SU-DHL-6 (cell line): ENCODE data around the gene ASB13.

Source experiments
- H2AFZ ChIP-seq: fragments of 200-600 bp; sonication (generic); 2 replicates; pipeline ENCODE4 v1.6.1; 2014; ENCODE audit warnings: low read depth, mild to moderate bottlenecking, moderate library complexity, mixed read lengths, antibody characterized with exemption, low read length; ENCODE audit not compliant: severe bottlenecking
- H3F3A ChIP-seq: fragments of 200-600 bp; shearing (Covaris generic); 2 replicates; pipeline ENCODE4 v1.6.0; 2016; ENCODE audit warnings: antibody characterized with exemption, mild to moderate bottlenecking; ENCODE audit not compliant: insufficient read depth
- H3K27ac ChIP-seq: fragments of 200-600 bp; sonication (generic); 2 replicates; pipeline ENCODE4 v1.5.1; 2016; ENCODE audit warnings: low read depth, mild to moderate bottlenecking, low read length, moderate library complexity, mixed read lengths
- H3K27me3 ChIP-seq: fragments of 200-600 bp; sonication (generic), shearing (Covaris generic); 2 replicates; pipeline ENCODE4 v1.6.0; 2014; ENCODE audit warnings: mild to moderate bottlenecking, low read length
- H3K36me3 ChIP-seq: fragments of 200-600 bp; sonication (generic); 2 replicates; pipeline ENCODE4 v1.6.1; 2014; ENCODE audit warnings: mild to moderate bottlenecking, low read length, mixed read lengths
- H3K4me2 ChIP-seq: fragments of 300-600, 200-600 bp; shearing (Covaris generic), sonication (generic); 2 replicates; pipeline ENCODE4 v1.6.0; 2014; ENCODE audit warnings: low read length, low read depth, mild to moderate bottlenecking; ENCODE audit not compliant: poor library complexity, severe bottlenecking
- H3K4me3 ChIP-seq: fragments of 200-600 bp; sonication (generic); 2 replicates; pipeline ENCODE4 v1.5.1; 2014; ENCODE audit warnings: antibody characterized with exemption, low read length, mild to moderate bottlenecking, mixed read lengths; ENCODE audit not compliant: insufficient read depth, poor library complexity, severe bottlenecking
- H3K79me2 ChIP-seq: fragments of 200-600 bp; sonication (generic); 2 replicates; pipeline ENCODE4 v1.6.1; 2014; ENCODE audit warnings: mild to moderate bottlenecking, low read length, moderate library complexity; ENCODE audit not compliant: insufficient read depth
- H3K9ac ChIP-seq: fragments of 200-600 bp; sonication (generic); 2 replicates; pipeline ENCODE4 v1.7.0; 2014; ENCODE audit warnings: mild to moderate bottlenecking, low read length
- H3K9me2 ChIP-seq: fragments of 200-600 bp; sonication (generic); replicated peaks from 2 replicates; pipeline ENCODE4 v1.6.1; 2014; ENCODE audit warnings: low read length; ENCODE audit not compliant: insufficient read depth
- H3K9me3 ChIP-seq: fragments of 200-600 bp; sonication (generic); 2 replicates; pipeline ENCODE4 v1.6.1; 2014; ENCODE audit warnings: low read length, mixed read lengths; ENCODE audit not compliant: insufficient read depth
- H4K20me1 ChIP-seq: fragments of 200-600 bp; sonication (generic); 2 replicates; pipeline ENCODE4 v1.6.1; 2014; ENCODE audit warnings: low read depth, mild to moderate bottlenecking, antibody characterized with exemption, low read length, moderate library complexity, mixed read lengths
- EZH2phosphoT487 ChIP-seq: fragments of 200-600 bp; sonication (generic), shearing (Covaris generic); conservative IDR thresholded peaks from 2 replicates; pipeline ENCODE4 v1.6.1; 2018; ENCODE audit warnings: mild to moderate bottlenecking, antibody characterized with exemption, low read length, moderate library complexity, mixed read lengths
- TF ChIP-seq, protein P1 (sequence below): fragments of 200-600 bp; sonication (generic); IDR thresholded peaks from one replicate; pipeline ENCODE4 v1.5.1; 2017; ENCODE audit warnings: antibody characterized with exemption, mild to moderate bottlenecking, low read length, moderate library complexity; ENCODE audit not compliant: insufficient read depth, poor library complexity, severe bottlenecking

ASB13 gene

GRCh38 chr10:5589011-5589660, 77.3 kb downstream of the ASB13 start:
- Histone ChIP-seq H3K79me2 (no peaks in the 10 kb centered on the region), H3K4me3 (no peak overlapping the region), H3F3A (no peaks in the 10 kb centered on the region), H3K9me3 (no peaks in the 10 kb centered on the region), H3K9me2 (no peaks in the 10 kb centered on the region), H2AFZ (no peak overlapping the region), H3K27me3 (no peaks in the 10 kb centered on the region), H3K36me3 (no peaks in the 10 kb centered on the region), H3K4me2 (no peak overlapping the region), H3K9ac (no peak overlapping the region), H4K20me1 (no peaks in the 10 kb centered on the region), H3K27ac (no peak overlapping the region)
- no peak for TF ChIP-seq EZH2phosphoT487
- TF ChIP-seq, protein P1, sequence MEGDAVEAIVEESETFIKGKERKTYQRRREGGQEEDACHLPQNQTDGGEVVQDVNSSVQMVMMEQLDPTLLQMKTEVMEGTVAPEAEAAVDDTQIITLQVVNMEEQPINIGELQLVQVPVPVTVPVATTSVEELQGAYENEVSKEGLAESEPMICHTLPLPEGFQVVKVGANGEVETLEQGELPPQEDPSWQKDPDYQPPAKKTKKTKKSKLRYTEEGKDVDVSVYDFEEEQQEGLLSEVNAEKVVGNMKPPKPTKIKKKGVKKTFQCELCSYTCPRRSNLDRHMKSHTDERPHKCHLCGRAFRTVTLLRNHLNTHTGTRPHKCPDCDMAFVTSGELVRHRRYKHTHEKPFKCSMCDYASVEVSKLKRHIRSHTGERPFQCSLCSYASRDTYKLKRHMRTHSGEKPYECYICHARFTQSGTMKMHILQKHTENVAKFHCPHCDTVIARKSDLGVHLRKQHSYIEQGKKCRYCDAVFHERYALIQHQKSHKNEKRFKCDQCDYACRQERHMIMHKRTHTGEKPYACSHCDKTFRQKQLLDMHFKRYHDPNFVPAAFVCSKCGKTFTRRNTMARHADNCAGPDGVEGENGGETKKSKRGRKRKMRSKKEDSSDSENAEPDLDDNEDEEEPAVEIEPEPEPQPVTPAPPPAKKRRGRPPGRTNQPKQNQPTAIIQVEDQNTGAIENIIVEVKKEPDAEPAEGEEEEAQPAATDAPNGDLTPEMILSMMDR = no peak
